HepG2 (cell line): ENCODE measurements around the gene HSF4. TPM values are rescaled to one million over a fixed set of nuclear protein-coding genes. Genes with fewer than 3 reads are reported as not detected.

Experiments used
- ARHGAP35 ChIP-seq: sonication (generic); formaldehyde crosslinking; IDR thresholded peaks from 2 replicates; pipeline ENCODE4 v1.9.0; 2022; ENCODE audit warnings: mild to moderate bottlenecking, inconsistent platforms, moderate library complexity, missing genetic modification reagents, borderline replicate concordance
- BHLHE40 ChIP-seq: IDR thresholded peaks from 2 replicates; pipeline ENCODE4 v1.6.1; 2011; ENCODE audit warnings: low read length, improper control_type of control experiment
- CEBPG ChIP-seq: IDR thresholded peaks from 2 replicates; pipeline ENCODE4 v1.6.1; 2016
- EHMT2 ChIP-seq: fragments of 200-600 bp; sonication (generic); IDR thresholded peaks from 2 replicates; pipeline ENCODE4 v1.7.0; 2017; ENCODE audit warnings: antibody characterized with exemption, low read depth, low read length, borderline replicate concordance
- IKZF4 ChIP-seq: sonication (generic); formaldehyde crosslinking; IDR thresholded peaks from 2 replicates; pipeline ENCODE4 v1.5.1; 2020; ENCODE audit warnings: borderline replicate concordance, mild to moderate bottlenecking, low read depth, missing genetic modification reagents; ENCODE audit errors: not compliant biosample characterization
- NCOA2 ChIP-seq: sonication (generic); formaldehyde crosslinking; IDR thresholded peaks from 2 replicates; pipeline ENCODE4 v1.8.0; 2022; ENCODE audit warnings: inconsistent platforms
- NR0B2 ChIP-seq: sonication (generic); formaldehyde crosslinking; IDR thresholded peaks from 2 replicates; pipeline ENCODE4 v1.4.0; 2020; ENCODE audit warnings: mild to moderate bottlenecking, missing genetic modification reagents
- NR2C2 ChIP-seq: sonication (generic); formaldehyde crosslinking; IDR thresholded peaks from 2 replicates; pipeline ENCODE4 v1.4.0; 2020; ENCODE audit warnings: missing genetic modification reagents, mild to moderate bottlenecking, moderate library complexity, borderline replicate concordance
- PRPF4 ChIP-seq: fragments of 200-400 bp; formaldehyde crosslinking; IDR thresholded peaks from 2 replicates; pipeline ENCODE4 v1.6.1; 2016; ENCODE audit warnings: low read length, low read depth; ENCODE audit not compliant: poor library complexity, severe bottlenecking
- ZFX ChIP-seq: sonication (generic); formaldehyde crosslinking; IDR thresholded peaks from 2 replicates; pipeline ENCODE4 v1.4.0; 2020; ENCODE audit warnings: mild to moderate bottlenecking, low read depth, missing genetic modification reagents, moderate library complexity
- ZIK1 ChIP-seq: sonication (generic); formaldehyde crosslinking; IDR thresholded peaks from 2 replicates; pipeline ENCODE4 v1.5.0; 2020; ENCODE audit warnings: mild to moderate bottlenecking, low read depth, missing genetic modification reagents, borderline replicate concordance
- ZMAT5 ChIP-seq: sonication (generic); formaldehyde crosslinking; IDR thresholded peaks from 2 replicates; pipeline ENCODE4 v1.5.0; 2020; ENCODE audit warnings: mild to moderate bottlenecking, low read depth, missing genetic modification reagents, borderline replicate concordance
- ZNF101 ChIP-seq: sonication (generic); formaldehyde crosslinking; IDR thresholded peaks from 2 replicates; pipeline ENCODE4 v1.4.0; 2020; ENCODE audit warnings: mild to moderate bottlenecking, low read depth, missing genetic modification reagents, borderline replicate concordance
- ZNF12 ChIP-seq: sonication (generic); formaldehyde crosslinking; IDR thresholded peaks from 2 replicates; pipeline ENCODE4 v1.5.0; 2020; ENCODE audit warnings: missing genetic modification reagents
- ZNF562 ChIP-seq: sonication (generic); formaldehyde crosslinking; IDR thresholded peaks from 2 replicates; pipeline ENCODE4 v1.8.0; 2022; ENCODE audit warnings: missing genetic modification reagents, borderline replicate concordance
- ZNF609 ChIP-seq: sonication (generic); formaldehyde crosslinking; IDR thresholded peaks from 2 replicates; pipeline ENCODE4 v1.4.0; 2020; ENCODE audit warnings: mild to moderate bottlenecking, missing genetic modification reagents, borderline replicate concordance
- ZNF720 ChIP-seq: sonication (generic); formaldehyde crosslinking; IDR thresholded peaks from 2 replicates; pipeline ENCODE4 v1.4.0; 2020; ENCODE audit warnings: missing genetic modification reagents
- ZSCAN30 ChIP-seq: sonication (generic); formaldehyde crosslinking; IDR thresholded peaks from 2 replicates; pipeline ENCODE4 v1.5.0; 2020; ENCODE audit warnings: mild to moderate bottlenecking, missing genetic modification reagents
- polyA plus RNA-seq, 8 experiments: library from polyadenylated mRNA; depleted of rRNA in 3 of 8; stranded (reverse) in 7 of 8; unstranded in 1 of 8; fragments of >200 nt; fragmentation: Illumina TruSeq in 4 of 8; extraction: Trizol in 4 of 8; gene quantifications; 2 replicates each; pipeline versions ENCODE4 v1.2.1 to v1.2.3, GENCODE V29; 2011 to 2016; ENCODE audit warnings: low read depth in 4 of 8, missing spikeins in 1 of 8, mixed read lengths in 1 of 8; ENCODE audit not compliant: insufficient read depth in 1 of 8
- total RNA-seq, 5 experiments: library from RNA; depleted of rRNA; stranded (reverse); fragments of >200 nt; fragmentation: Illumina TruSeq; extraction: Trizol; gene quantifications; 2 replicates each; pipeline ENCODE4 v1.2.3, GENCODE V29; 2016; ENCODE audit warnings: low read depth in 1 of 5
- TF ChIP-seq, protein P1 (sequence below): sonication (generic); formaldehyde crosslinking; IDR thresholded peaks from 2 replicates; pipeline ENCODE4 v1.5.0; 2020; ENCODE audit warnings: missing genetic modification reagents

Gene HSF4
- total and polyA plus RNA-seq, 2 of the 13 experiments (the other 11 are each of a cell fraction or from before 2014, with no cell fraction given), result 3.5 to 16.9 TPM

GRCh38 chr16:67155295-67156142 is 9.0 kb upstream of the HSF4 start (continued):
- no peak for TF ChIP-seq ZNF609
- TF ChIP-seq IKZF4, result no peak
- no peak for TF ChIP-seq ZIK1 (CRISPR knock-in tag)
- TF ChIP-seq CEBPG (CRISPR knock-in tag), result no peak; the same call in 1 of the 2 replicates
- no peak for TF ChIP-seq PRPF4
- TF ChIP-seq NR2C2, result no peak; the same call in 1 of the 2 replicates
- no peak; the same call in 1 of the 2 replicates for TF ChIP-seq ZNF101 (CRISPR knock-in tag)
- TF ChIP-seq ZSCAN30, result no peak
- TF ChIP-seq, protein P1, sequence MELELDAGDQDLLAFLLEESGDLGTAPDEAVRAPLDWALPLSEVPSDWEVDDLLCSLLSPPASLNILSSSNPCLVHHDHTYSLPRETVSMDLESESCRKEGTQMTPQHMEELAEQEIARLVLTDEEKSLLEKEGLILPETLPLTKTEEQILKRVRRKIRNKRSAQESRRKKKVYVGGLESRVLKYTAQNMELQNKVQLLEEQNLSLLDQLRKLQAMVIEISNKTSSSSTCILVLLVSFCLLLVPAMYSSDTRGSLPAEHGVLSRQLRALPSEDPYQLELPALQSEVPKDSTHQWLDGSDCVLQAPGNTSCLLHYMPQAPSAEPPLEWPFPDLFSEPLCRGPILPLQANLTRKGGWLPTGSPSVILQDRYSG (CRISPR knock-in tag), result 0 out of 2 replicates have a peak, but pooled peaks have one; percentile 20
- peak; percentile 90; the same call in 1 of the 2 replicates for TF ChIP-seq NR0B2
- TF ChIP-seq EHMT2, result no peak
- TF ChIP-seq ZNF12 (CRISPR knock-in tag), result no peak; the same call in 1 of the 2 replicates
- peak; percentile 69 for TF ChIP-seq BHLHE40
- TF ChIP-seq ARHGAP35 (CRISPR knock-in tag), result no peak; the same call in 1 of the 2 replicates
- no peak for TF ChIP-seq ZMAT5 (CRISPR knock-in tag)
- TF ChIP-seq ZNF562 (CRISPR knock-in tag), result no peak
- TF ChIP-seq ZFX (CRISPR knock-in tag), result peak; percentile 60; the same call in 1 of the 2 replicates
- no peak for TF ChIP-seq NCOA2 (CRISPR knock-in tag)
- no peak for TF ChIP-seq ZNF720 (CRISPR knock-in tag)
